Measurements from ENCODE around the gene ZNF385D.

ZNF385D gene, protein sequence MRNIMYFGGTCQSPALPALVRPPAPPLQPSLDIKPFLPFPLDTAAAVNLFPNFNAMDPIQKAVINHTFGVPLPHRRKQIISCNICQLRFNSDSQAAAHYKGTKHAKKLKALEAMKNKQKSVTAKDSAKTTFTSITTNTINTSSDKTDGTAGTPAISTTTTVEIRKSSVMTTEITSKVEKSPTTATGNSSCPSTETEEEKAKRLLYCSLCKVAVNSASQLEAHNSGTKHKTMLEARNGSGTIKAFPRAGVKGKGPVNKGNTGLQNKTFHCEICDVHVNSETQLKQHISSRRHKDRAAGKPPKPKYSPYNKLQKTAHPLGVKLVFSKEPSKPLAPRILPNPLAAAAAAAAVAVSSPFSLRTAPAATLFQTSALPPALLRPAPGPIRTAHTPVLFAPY

GRCh38 chr3:21750831-21751391, at the start of gene ZNF385D:
TSS of gene ZNF385D (minus strand) at chr3:21751210. CDS start at chr3:21750916, 294 bp downstream.
- DNase-seq: no peak

DNA sequence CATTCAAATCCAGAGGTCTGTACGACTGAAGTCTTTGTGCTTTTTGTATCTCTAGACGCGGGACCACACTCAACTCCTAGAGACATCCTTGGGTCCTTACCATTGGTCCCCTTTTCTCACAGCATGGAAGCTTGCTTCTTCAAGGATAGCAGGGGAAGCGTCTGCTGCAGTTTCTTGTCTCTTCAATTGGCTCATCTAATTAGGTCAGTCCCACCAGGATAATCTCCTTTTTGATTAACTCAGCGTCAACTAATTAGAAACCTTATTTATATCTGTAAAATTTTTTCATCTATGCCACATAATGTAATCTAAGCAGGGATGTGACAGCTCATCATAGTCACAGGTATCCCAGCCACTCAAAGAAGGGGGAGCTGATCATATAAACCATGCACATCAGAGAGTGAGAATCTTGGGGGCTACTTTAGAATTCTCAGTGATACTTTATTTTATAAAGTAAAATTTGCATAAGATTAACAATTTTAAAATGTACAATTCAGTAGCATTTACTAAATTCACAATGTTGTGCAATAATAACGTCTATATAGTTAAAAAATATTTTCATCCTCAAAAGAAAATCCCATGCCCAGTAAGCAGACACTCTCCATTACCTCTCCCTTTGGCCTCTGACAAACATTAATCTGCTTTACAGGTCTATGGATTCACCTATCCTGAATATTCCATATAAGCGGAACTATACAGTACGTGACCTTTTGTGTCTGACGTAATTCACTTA, 47.5 kb upstream of the ZNF385D start:
- DNase-seq: no peak

DNA sequence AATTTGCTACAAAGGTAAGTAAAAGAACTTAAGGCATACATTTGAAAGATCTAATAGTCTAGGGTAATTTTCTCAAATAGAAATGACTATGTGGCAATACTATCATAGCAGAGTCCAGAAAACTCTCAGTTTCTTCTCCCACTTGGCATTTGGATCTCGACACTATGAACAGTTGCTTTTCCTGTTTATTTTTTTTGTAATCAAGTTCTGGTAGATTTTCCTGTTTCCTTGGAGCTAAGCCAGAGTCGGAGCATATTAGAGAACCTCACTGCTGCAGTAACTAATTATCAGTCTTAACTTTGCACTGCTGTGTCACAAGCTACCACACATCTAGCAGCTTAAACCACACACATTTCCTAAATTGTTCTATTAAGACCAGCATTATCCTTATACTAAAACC, 44.9 kb upstream of the ZNF385D start:
- no peak for DNase-seq

GRCh38 chr3:21795152-21795837, 44.3 kb upstream of the ZNF385D start:
- no peak for DNase-seq

DNA sequence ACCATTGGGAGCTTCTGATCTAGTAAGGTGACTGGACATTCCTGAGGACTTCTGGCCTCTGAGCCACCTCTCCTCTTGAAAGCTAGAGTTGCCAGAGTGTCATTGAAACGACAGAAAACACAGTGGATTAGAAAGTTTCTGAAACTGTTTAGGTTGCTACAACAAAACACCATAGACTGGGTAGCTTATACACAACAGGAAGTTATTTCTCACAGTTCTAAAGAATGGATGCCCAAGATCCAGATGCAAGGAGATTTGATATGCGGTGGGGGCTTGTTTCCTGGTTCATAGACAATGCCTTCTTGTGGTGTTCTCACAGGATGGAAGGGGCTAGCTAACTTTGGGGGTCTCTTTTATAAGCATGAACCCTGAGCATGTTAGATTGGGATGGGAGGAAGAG, 43.3 kb upstream of the ZNF385D start:
- DNase-seq: no peak

DNA sequence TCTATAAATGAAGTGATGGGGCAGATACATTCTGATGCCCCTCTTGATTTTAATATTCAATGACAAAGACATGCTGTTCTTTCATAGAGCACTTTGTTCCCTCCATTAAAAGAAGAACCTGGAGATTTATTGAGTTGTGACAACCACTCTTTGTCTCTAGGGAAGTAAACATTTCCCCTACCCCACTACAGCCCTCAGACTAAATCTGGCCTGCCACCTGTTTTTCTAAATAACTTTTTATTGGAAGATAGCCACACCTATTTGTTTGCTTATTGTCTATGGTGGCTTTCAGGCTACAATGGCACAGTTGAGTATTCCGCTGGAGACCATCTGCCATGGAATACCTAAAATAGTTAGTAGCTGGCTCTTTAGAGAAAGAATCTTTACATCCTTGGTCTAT, 41.2 kb upstream of the ZNF385D start:
- DNase-seq: no peak

DNA sequence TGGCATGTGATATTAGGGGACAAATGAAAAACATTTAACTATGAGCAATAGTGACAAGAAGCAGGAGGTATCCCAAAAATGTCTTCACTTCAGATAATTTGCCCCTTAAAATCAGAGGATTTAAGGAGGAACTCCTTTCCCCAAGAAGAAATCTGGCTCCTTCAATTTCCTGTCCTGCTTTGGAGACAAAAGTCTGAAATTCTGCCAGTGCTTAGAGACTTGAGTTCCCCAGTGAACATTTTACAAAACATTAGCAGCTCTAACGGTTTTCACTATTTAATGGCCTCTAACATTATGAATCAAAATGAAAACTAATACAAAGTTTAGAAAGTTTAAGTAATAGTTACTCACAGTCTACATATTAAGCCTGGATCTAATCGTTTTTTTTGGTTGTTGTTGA, 40.3 kb upstream of the ZNF385D start:
- DNase-seq: no peak

GRCh38 chr3:21790466-21790865, 39.5 kb upstream of the ZNF385D start:
- no peak for DNase-seq

GRCh38 chr3:21789730-21790129, 38.7 kb upstream of the ZNF385D start:
- no peak for DNase-seq

- no peak for DNase-seq
These were observed 35.4 kb upstream of the ZNF385D start for GRCh38 chr3:21786438-21786797.

- no peak for DNase-seq
These were observed 34.9 kb upstream of the ZNF385D start for GRCh38 chr3:21785765-21786437.

DNA sequence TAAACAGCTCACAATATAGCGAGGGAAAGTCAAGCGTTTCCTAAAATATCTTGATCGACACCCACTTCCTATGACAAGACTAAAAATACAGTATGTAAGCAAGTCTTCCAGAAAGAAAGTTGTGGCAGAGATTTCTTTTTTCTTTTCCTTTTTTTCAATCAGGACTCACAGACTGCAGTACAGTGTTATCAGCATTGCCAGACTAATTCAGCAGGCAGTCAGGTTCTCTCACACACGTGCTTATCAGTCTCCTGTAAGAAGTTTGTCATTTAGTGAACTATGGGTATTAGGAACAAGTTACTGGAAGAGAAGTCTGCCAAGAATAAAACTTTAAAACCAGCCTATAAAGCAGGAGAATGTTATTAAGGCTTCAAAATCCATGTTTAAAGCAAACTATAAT, 32.8 kb upstream of the ZNF385D start:
- DNase-seq: no peak

- DNase-seq: no peak
These were observed 30.3 kb upstream of the ZNF385D start for GRCh38 chr3:21781355-21781754.

- DNase-seq: no peak
These were observed 28.9 kb upstream of the ZNF385D start for GRCh38 chr3:21779909-21780308.

- no peak for DNase-seq
These were observed 27.7 kb upstream of the ZNF385D start for GRCh38 chr3:21778715-21779114.

GRCh38 chr3:21777821-21778220, 26.8 kb upstream of the ZNF385D start:
- DNase-seq: no peak

DNA sequence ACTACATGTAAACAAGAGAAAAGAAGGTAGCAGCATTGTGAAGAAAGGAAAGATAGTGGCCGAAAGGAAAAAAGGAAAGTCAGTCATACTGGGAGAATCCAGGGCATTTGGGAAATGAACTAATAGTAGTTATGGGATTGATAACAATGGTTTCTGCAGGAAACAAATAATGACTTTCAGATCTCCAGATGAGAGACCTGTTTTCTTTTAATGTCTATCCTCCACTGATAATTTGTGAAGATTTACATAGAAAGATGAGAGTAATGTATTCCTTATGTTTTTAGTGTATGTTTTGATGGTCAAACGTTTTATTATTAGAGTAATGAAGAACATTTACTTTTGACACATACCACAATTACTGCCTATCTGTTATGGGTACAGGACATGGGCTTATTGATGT, 15.0 kb upstream of the ZNF385D start:
- no peak for DNase-seq

DNA sequence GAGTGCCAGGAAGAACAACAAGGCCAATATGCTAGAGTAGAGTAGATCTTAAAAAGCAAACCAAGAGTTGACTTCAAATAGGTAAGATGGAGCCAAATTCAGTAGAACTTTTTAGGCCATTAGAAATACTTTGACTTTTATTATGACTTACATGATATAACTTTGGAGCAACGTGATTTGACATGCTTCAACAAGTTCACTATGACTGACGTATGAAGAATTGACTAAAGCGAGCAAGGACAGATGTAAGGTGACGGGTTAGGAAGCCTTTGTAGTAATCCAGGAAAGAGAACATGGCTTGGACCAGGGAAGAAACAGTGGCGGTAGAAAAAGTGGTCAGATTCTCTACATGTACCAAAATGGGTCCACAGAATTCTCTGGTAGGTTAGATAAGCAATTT, 4.9 kb upstream of the ZNF385D start:
- no peak for DNase-seq

GRCh38 chr3:21754839-21755238, 3.8 kb upstream of the ZNF385D start:
- no peak for DNase-seq

- DNase-seq: no peak
These were observed 1.8 kb upstream of the ZNF385D start for GRCh38 chr3:21752749-21753347.

DNA sequence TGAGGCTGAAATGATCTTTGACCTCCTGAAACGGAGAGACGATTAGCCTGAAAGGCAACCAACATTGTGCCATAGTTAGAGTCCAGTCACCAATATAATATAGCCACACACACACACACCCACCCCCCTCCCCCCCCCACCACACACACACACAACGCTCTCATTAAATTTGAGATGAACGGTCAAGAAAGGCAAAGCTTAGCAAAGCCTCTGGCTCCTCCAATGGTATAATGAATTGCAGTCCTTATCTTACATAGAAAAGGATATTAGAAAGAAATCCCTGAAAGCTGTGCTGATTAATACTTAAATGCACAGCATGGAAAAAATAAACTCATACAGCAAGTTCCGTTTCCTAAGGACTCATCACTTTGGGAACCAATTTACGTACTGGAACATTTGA, 876 bp upstream of the ZNF385D start:
- no peak for DNase-seq

GRCh38 chr3:21750080-21750696, 822 bp downstream of the ZNF385D start:
- DNase-seq: no peak

All from NCI-H1092 (cell line).